ENCODE results near the gene COX11.

COX11 gene, protein sequence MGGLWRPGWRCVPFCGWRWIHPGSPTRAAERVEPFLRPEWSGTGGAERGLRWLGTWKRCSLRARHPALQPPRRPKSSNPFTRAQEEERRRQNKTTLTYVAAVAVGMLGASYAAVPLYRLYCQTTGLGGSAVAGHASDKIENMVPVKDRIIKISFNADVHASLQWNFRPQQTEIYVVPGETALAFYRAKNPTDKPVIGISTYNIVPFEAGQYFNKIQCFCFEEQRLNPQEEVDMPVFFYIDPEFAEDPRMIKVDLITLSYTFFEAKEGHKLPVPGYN

DNA sequence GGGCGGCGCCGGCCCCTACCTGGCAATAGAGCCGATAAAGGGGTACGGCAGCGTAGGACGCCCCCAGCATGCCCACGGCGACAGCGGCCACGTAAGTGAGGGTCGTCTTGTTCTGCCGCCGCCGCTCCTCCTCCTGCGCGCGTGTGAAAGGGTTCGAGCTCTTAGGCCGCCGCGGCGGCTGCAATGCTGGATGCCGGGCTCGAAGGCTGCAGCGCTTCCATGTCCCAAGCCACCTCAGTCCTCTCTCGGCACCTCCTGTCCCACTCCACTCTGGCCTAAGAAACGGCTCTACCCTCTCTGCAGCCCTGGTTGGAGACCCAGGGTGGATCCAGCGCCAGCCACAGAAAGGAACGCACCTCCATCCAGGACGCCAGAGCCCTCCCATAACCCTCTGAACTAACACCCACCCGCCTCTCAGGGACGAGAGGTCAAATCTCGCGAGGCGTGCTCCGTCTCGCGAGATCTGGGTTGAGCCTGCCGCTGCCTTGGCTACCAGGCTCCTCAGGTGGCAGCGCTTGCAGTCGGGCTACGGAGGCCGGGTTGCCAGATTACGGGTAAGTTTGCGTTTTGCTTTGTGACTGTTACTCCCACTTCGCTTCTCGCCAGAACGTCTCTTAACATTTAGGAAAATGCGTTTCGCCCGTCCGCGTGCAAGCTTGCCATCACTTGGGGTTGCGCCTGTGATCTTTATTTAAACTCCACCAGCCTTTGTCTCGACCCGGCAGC lies at the start of gene COX11, which contains the start of gene STXBP4:
TSS of gene COX11 (minus strand) at position 393 of the 726 bp plus-strand sequence. CDS start at position 385, 8 bp downstream.
TSS of gene STXBP4 (plus strand) at position 504 of the 726 bp plus-strand sequence. CDS start 17,455 bp downstream, outside the sequence.
- peak; percentile 92 for DNase-seq

DNA sequence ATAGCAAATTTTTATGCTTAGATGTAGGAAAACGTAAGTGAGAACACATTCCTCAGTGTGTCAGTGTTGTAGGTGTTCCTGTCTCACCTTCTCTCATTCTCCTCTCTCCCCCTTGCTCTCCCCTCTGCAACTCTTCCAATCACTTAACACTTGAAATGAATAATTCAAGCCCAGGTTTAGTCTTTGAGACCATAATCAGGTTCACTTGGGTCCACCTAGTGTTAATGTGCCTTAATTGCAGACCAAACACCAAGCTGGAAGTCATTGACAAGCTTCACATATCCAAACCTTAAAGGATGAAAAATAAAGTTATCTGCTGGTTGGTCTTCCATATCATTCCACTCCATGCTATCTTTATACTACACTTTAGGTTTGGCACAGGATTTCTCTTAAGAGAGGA lies 37.1 kb upstream of the COX11 start:
- DNase-seq = no peak

- no peak for DNase-seq
Measured at GRCh38 chr17:55004484-55004883, 36.0 kb upstream of the COX11 start.

DNA sequence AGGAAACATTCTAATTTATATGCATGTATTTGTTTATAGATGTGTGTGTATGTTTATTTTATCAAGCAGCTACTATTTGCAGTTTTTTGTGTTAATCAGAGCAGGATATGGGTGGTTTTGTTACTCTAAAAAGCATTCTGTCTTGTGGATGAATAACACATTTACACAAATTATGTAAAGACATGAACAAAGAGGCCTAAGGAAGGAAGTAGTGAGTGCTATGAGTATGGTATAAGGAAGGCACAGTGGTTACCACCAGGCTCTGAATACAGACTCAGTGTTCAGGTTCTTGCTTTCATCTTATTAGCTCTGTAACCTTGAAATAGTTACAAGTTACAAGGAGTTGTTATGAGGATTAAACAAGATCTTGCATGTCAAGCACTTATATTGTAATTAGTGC lies 34.0 kb upstream of the COX11 start:
- DNase-seq = no peak

GRCh38 chr17:54996441-54996840 lies 28.0 kb upstream of the COX11 start:
- DNase-seq = no peak

- DNase-seq = no peak
Measured at GRCh38 chr17:54992797-54993639, 24.6 kb upstream of the COX11 start.

GRCh38 chr17:54991567-54991966 lies 23.1 kb upstream of the COX11 start:
- no peak for DNase-seq

GRCh38 chr17:54990118-54990517 lies 21.7 kb upstream of the COX11 start:
- no peak for DNase-seq

DNA sequence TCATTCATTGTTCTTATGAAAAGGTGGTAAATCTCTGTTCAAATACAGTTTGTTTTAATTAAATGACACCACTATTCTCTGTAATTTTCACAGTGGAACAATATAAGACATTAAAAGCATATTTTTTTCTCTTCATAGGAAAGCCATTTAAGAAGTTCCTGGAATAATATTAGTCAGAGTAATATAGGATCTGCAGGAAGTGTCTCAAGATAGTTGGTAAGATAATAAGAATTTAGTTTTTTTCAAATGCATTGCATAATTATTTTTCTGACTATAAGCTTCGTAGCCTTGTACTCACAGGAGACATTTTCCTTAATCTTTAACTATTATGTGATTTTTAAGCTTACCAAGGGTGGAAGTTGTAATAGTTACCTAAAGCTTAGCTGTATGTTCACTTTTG lies 17.0 kb upstream of the COX11 start:
- no peak for DNase-seq

- no peak for DNase-seq
Measured at GRCh38 chr17:54983260-54983659, 14.8 kb upstream of the COX11 start.

DNA sequence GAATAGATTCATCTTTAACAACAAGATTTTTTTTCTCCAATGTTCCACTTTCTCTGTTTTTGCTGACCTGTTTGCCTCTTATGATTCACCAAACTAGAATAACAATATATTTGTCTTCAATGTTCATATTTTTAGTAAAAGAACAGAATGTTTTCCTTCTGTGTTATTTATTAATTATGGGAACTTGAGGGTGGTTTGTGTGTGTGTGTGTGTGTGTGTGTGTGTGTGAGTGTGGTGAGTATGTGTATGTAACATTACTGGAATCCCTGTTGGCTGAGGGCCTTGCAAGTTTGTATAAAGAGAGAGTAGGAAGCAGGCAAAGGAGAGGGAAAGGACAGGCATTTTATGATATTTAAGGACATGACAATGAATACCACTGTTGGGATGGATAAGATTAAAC lies 13.9 kb upstream of the COX11 start:
- DNase-seq = no peak

GRCh38 chr17:54980375-54980774 lies 11.9 kb upstream of the COX11 start:
- DNase-seq = no peak

DNA sequence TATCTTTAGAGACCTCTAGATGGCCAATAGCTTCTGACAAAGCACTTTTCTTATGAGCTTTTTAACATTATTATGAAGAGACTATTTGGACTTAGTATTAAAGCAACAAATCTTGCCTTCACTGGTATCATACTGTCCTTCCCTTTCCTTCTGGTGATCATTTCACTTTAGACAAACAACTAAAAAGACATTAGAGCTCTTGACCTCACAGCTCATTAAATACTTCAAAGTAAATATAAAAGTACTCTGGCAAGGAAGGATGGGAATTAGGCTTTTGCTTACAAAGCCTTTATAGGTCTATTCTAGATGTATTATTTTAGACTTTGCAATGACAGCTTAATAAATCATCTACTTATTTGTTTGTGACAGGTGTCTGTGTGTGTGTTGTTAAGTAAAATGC lies 11.2 kb upstream of the COX11 start:
- no peak for DNase-seq

GRCh38 chr17:54977744-54978143 lies 9.3 kb upstream of the COX11 start:
- no peak for DNase-seq

GRCh38 chr17:54976316-54976715 lies 7.9 kb upstream of the COX11 start:
- no peak for DNase-seq

DNA sequence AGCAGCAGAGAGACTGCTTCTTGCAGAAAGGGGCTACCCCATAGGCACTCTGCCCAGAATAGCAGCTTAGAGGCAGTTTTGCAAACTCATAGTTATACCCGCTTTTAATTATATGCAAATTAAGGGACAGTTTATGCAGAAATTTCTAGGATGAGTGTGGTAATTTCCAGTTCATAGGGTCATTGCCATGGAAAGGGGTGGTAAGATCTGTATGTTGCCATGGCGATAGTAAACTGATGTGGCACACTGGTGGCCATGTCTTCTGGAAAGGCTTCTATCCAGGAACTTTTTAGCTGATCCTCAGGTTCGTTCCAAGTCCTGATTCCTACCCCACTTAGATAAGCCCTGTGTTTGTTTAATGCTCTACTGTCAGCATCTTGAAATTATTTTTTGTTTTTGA lies 6.3 kb upstream of the COX11 start:
- no peak for DNase-seq

DNA sequence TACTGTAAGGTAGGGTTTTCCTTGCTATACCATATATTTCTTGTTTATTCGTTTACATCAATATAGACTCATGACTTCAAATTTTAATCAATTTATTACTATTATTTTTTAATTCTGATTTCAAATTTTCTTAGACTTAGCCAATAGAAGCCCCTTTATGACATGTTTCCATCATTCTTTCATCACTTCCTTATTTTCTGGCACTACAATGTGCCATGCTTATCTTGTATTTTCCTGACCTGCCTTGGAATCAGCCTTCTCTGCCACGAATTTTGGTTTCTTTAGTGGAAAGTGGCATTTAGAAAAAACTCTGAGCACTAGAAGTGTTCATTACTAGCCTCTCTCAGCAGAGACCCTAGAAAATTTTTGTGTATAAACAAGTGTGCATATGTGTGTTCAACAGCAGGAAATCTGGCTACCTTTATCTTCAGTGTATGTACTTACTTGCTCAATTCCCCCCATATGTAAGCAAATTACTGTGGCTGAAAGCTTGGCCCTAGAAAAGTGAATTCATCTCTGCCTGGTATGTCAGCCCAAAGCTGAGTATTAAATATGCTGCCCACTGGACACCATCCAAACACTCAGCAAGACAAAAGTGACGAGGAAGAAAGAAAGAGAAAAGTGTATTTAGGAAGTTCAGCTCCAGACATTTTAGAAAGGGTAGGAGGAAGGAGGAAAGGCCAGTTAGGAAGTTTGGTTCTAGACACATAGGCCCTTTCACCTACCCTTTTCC lies 4.1 kb upstream of the COX11 start:
- no peak for DNase-seq

DNA sequence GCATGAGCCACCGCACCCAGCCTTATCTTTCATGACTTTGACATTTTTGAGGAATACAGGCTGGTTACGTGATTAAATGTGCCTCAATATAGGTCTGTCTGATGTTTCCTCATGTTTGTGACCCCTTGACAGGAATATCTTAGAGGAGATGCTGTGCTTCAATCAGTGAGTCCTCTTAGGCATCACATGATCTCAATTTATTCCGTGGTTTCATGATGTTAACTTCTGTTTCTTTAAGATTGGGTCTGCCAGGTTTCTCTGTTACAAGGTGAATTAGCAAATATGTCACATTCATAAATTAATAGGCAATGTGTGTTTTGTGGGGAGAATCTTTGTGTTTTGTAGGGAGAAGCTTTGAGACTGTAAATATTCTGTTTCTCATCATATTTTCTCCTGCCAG lies 3.4 kb upstream of the COX11 start:
- DNase-seq = no peak

DNA sequence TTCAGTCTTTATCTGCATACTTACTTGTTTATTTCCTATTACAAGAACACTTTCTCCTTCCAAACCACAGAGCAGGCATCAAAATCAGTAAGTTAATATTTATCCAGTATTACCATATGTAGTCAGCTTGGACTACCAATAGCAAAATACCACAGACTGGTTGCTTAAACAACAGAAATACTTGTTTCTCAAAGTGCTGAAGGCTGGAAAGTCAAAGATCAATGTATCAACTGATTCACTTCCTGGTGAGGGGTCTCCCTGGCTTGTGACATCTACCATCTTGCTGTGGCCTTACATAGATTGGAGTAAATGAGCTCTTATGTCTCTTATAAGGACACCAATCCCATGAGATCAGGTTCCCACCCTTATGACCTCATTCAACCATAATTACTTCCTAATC lies 2.7 kb upstream of the COX11 start:
- DNase-seq = no peak

DNA sequence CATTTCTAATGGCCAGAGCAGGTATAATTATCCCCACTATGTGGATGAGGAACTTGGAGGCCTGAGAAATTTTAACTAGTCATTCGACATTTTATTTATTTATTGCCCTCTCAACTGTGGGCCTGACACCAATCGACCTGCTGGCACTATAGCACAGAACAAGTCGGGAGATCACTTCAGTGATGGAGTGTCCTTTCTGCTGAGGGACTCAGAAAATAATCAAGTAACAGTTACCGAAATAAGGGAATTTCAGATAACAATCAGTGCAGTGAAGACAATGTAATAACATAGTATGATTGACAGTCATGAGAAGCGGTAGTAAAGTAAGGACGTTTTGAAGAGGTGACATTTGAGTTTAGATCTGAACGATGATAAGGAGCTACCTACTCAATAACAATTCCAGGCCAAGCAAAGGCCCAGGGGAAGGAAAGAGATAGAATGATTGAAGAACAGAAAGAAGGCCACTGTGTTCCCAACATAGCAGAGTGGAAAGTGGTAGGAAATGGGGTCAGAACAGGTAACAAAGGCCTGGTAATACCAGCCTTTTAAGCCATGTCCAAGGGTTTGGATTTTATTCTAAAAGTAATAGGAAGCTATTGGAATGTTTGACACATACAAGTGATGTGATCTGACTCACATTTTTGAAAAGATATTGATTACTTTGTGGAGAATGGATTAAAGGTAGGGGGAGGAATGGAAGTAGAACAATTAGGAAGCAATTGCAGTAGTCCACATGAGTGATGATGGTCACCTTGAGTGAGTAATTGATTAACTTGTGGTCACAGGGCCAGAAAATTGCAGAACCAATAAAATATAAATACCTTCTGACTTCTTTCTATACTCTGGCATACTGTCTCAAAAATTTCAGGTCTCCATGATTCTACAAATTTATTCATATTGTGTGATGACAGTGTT lies 1.5 kb upstream of the COX11 start:
- DNase-seq = no peak

DNA sequence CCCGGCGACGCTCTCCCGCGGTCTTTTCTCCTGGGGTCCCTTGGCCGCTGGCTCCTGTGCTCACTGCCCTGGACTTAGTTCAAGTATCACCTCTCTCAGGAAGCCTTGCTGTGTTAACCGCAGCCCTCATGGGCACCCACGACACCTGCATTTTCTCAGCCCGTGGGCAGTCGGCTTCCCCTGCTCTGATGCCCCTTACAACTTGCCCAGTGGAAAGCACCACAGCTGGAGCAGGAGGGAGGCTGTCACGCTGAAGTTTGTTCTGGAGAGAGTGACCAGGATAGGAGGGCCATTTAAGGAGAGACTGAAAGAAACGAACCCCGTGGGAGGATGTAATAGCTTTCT lies 506 bp upstream of the COX11 start:
- no peak for DNase-seq
